HepG2 (cell line): ENCODE results near the gene SAPCD2. TPM values are rescaled to one million over a fixed set of nuclear protein-coding genes. Genes with fewer than 3 reads are reported as not detected.
A peak's percentile ranks its signal among the peaks of the same experiment; 100 is the strongest.

Source experiments
- CBX5 ChIP-seq: sonication (generic); formaldehyde crosslinking; IDR thresholded peaks from 2 replicates; pipeline ENCODE4 v1.4.0; 2020; ENCODE audit warnings: missing genetic modification reagents, borderline replicate concordance
- ELF3 ChIP-seq: IDR thresholded peaks from 2 replicates; pipeline ENCODE4 v1.6.1; 2016; ENCODE audit warnings: missing genetic modification reagents, missing compliant biosample characterization
- HDAC6 ChIP-seq: fragments of 200-600 bp; sonication (generic); IDR thresholded peaks from 2 replicates; pipeline ENCODE4 v1.7.0; 2017; ENCODE audit warnings: mild to moderate bottlenecking, antibody characterized with exemption, low read length, low read depth
- HOXA7 ChIP-seq: sonication (generic); formaldehyde crosslinking; IDR thresholded peaks from 2 replicates; pipeline ENCODE4 v1.8.1; 2022; ENCODE audit warnings: mild to moderate bottlenecking, missing genetic modification reagents, moderate library complexity
- HOXD1 ChIP-seq: sonication (generic); formaldehyde crosslinking; IDR thresholded peaks from 2 replicates; pipeline ENCODE4 v1.5.0; 2020; ENCODE audit warnings: missing genetic modification reagents
- ISL2 ChIP-seq: sonication (generic); formaldehyde crosslinking; IDR thresholded peaks from 2 replicates; pipeline ENCODE4 v1.5.0; 2020; ENCODE audit warnings: missing genetic modification reagents
- MYNN ChIP-seq: sonication (generic); formaldehyde crosslinking; IDR thresholded peaks from 2 replicates; pipeline ENCODE4 v1.4.0; 2020; ENCODE audit warnings: mild to moderate bottlenecking, low read depth, missing genetic modification reagents
- NCOR1 ChIP-seq: fragments of 200-600 bp; sonication (generic); IDR thresholded peaks from 2 replicates; pipeline ENCODE4 v1.7.0; 2017; ENCODE audit warnings: antibody characterized with exemption, low read length, borderline replicate concordance
- SPEN ChIP-seq: sonication (generic); formaldehyde crosslinking; IDR thresholded peaks from 2 replicates; pipeline ENCODE4 v1.5.1; 2020; ENCODE audit warnings: low read depth, mild to moderate bottlenecking, missing genetic modification reagents
- ZFP82 ChIP-seq: sonication (generic); formaldehyde crosslinking; IDR thresholded peaks from 2 replicates; pipeline ENCODE4 v1.5.1; 2020; ENCODE audit warnings: mild to moderate bottlenecking, missing genetic modification reagents, borderline replicate concordance
- ZFY ChIP-seq: sonication (generic); formaldehyde crosslinking; IDR thresholded peaks from 2 replicates; pipeline ENCODE4 v1.4.0; 2020; ENCODE audit warnings: missing genetic modification reagents
- ZKSCAN8 ChIP-seq: IDR thresholded peaks from 2 replicates; pipeline ENCODE4 v1.6.1; 2016; ENCODE audit warnings: borderline replicate concordance, missing genetic modification reagents, missing compliant biosample characterization
- ZNF30 ChIP-seq: sonication (generic); formaldehyde crosslinking; IDR thresholded peaks from 2 replicates; pipeline ENCODE4 v1.5.0; 2020; ENCODE audit warnings: mild to moderate bottlenecking, missing genetic modification reagents
- ZNF501 ChIP-seq: sonication (generic); formaldehyde crosslinking; IDR thresholded peaks from 2 replicates; pipeline ENCODE4 v1.5.1; 2020; ENCODE audit warnings: mild to moderate bottlenecking, moderate library complexity, missing genetic modification reagents
- polyA plus RNA-seq, 8 experiments: library from polyadenylated mRNA; depleted of rRNA in 3 of 8; stranded (reverse) in 7 of 8; unstranded in 1 of 8; fragments of >200 nt; fragmentation: Illumina TruSeq in 4 of 8; extraction: Trizol in 4 of 8; gene quantifications; 2 replicates each; pipeline versions ENCODE4 v1.2.1 to v1.2.3, GENCODE V29; 2011 to 2016; ENCODE audit warnings: low read depth in 4 of 8, missing spikeins in 1 of 8, mixed read lengths in 1 of 8; ENCODE audit not compliant: insufficient read depth in 1 of 8
- total RNA-seq, 5 experiments: library from RNA; depleted of rRNA; stranded (reverse); fragments of >200 nt; fragmentation: Illumina TruSeq; extraction: Trizol; gene quantifications; 2 replicates each; pipeline ENCODE4 v1.2.3, GENCODE V29; 2016; ENCODE audit warnings: low read depth in 1 of 5
- TF ChIP-seq, protein P1 (sequence below): sonication (generic); formaldehyde crosslinking; IDR thresholded peaks from 2 replicates; pipeline ENCODE4 v1.9.0; 2021; ENCODE audit warnings: missing genetic modification reagents, borderline replicate concordance
- TF ChIP-seq, protein P2 (sequence below): sonication (generic); formaldehyde crosslinking; IDR thresholded peaks from 2 replicates; pipeline ENCODE4 v1.8.0; 2022; ENCODE audit warnings: mild to moderate bottlenecking, missing genetic modification reagents; ENCODE audit not compliant: insufficient replicate concordance
- TF ChIP-seq, protein P3 (sequence below), 2 experiments: sonication (generic) in 1 of 2; formaldehyde crosslinking in 1 of 2; IDR thresholded peaks; 2 replicates each; pipeline versions ENCODE4 v1.4.0 to v1.6.1; 2018 to 2020; ENCODE audit warnings: missing genetic modification reagents in 2 of 2, borderline replicate concordance in 1 of 2, low read depth in 1 of 2, mild to moderate bottlenecking in 1 of 2, missing biosample characterization in 1 of 2
- TF ChIP-seq, protein P4 (sequence below): sonication (generic); formaldehyde crosslinking; IDR thresholded peaks from 2 replicates; pipeline ENCODE4 v1.4.0; 2020; ENCODE audit warnings: missing genetic modification reagents, borderline replicate concordance

Gene SAPCD2
- total and polyA plus RNA-seq, 2 of the 13 experiments (the other 11 are each of a cell fraction or from before 2014, with no cell fraction given) = 21.9 to 42.8 TPM

DNA sequence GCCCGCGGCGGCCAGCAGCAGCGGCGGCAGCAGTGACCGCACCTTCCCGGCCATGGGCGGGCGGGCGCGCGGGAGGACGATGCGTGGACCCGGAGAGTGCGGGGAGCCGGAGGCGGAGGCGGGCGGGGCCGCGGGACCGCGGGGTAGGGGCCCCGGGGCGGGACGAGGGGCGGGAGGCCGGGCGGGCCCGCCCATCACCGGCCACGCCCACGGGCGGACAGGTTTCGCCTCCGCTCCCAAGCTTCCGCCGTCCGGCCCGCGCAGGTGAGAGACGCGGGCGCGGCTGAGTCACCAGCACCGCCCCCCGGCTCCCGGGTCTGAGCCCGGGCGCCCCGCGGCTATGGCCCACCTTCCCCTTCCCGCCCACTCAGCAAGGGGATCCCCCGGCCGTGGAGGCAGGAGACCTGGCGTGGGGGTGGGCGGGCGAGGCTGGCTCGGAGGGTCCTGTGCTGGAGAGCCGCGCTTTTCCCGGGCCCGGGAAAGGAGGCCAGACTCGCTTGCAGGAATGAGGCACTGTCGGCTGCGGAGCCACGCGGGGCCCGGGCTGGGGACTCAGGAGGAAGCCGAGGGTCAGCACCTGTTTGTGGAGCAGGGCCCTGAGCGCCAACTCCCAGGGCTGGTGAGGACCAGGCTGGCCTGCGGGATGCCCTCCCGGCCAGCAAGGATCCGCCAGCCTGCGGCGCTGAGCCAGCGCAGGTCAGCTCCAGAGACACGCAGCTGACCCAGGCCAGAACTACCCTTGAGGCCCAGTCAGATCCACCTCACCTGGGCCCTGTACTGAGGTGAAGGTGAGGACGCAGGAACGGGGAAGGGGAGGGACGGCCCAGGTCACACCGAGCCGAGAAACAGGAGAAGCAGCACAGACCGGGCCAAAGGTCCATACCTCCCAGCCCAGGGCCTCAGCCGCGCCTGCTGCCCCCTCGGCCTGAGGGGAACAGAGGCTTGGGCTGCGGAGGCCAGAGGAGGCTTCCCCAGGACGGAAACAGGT is 16.1 kb downstream of the SAPCD2 start, which contains the start of gene ENTPD2 (continued):
- TF ChIP-seq, protein P1, sequence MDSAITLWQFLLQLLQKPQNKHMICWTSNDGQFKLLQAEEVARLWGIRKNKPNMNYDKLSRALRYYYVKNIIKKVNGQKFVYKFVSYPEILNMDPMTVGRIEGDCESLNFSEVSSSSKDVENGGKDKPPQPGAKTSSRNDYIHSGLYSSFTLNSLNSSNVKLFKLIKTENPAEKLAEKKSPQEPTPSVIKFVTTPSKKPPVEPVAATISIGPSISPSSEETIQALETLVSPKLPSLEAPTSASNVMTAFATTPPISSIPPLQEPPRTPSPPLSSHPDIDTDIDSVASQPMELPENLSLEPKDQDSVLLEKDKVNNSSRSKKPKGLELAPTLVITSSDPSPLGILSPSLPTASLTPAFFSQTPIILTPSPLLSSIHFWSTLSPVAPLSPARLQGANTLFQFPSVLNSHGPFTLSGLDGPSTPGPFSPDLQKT = no peak
- TF ChIP-seq ZFP82 (CRISPR knock-in tag) = 0 out of 2 replicates have a peak, but pooled peaks have one; percentile 36
- no peak for TF ChIP-seq ZKSCAN8 (CRISPR knock-in tag)
- TF ChIP-seq, protein P2, sequence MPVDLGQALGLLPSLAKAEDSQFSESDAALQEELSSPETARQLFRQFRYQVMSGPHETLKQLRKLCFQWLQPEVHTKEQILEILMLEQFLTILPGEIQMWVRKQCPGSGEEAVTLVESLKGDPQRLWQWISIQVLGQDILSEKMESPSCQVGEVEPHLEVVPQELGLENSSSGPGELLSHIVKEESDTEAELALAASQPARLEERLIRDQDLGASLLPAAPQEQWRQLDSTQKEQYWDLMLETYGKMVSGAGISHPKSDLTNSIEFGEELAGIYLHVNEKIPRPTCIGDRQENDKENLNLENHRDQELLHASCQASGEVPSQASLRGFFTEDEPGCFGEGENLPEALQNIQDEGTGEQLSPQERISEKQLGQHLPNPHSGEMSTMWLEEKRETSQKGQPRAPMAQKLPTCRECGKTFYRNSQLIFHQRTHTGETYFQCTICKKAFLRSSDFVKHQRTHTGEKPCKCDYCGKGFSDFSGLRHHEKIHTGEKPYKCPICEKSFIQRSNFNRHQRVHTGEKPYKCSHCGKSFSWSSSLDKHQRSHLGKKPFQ = peak; percentile 26
- no peak for TF ChIP-seq MYNN
- TF ChIP-seq CBX5 (CRISPR knock-in tag) = peak; percentile 26; the same call in 1 of the 2 replicates
- TF ChIP-seq HOXD1 = peak; percentile 32; the same call in 1 of the 2 replicates
- TF ChIP-seq, protein P3, sequence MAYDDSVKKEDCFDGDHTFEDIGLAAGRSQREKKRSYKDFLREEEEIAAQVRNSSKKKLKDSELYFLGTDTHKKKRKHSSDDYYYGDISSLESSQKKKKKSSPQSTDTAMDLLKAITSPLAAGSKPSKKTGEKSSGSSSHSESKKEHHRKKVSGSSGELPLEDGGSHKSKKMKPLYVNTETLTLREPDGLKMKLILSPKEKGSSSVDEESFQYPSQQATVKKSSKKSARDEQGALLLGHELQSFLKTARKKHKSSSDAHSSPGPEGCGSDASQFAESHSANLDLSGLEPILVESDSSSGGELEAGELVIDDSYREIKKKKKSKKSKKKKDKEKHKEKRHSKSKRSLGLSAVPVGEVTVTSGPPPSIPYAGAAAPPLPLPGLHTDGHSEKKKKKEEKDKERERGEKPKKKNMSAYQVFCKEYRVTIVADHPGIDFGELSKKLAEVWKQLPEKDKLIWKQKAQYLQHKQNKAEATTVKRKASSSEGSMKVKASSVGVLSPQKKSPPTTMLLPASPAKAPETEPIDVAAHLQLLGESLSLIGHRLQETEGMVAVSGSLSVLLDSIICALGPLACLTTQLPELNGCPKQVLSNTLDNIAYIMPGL (CRISPR knock-in tag; IDR thresholded peaks at IDR 0.05; ENCODE audit: borderline replicate concordance in 1 of 2, low read depth in 1 of 2) = peak; percentile 34 to 41; a peak in 3 of 4 replicates
- peak; percentile 44 for TF ChIP-seq SPEN
- TF ChIP-seq ZFY = peak; percentile 85
- TF ChIP-seq ZNF30 (CRISPR knock-in tag) = peak; percentile 72; the same call in 1 of the 2 replicates
- 0 out of 2 replicates have a peak, but pooled peaks have one; percentile 45 for TF ChIP-seq ISL2 (CRISPR knock-in tag)
- no peak for TF ChIP-seq NCOR1
- no peak for TF ChIP-seq HDAC6
- TF ChIP-seq ZNF501 (CRISPR knock-in tag) = peak; percentile 33; the same call in 1 of the 2 replicates
- TF ChIP-seq, protein P4, sequence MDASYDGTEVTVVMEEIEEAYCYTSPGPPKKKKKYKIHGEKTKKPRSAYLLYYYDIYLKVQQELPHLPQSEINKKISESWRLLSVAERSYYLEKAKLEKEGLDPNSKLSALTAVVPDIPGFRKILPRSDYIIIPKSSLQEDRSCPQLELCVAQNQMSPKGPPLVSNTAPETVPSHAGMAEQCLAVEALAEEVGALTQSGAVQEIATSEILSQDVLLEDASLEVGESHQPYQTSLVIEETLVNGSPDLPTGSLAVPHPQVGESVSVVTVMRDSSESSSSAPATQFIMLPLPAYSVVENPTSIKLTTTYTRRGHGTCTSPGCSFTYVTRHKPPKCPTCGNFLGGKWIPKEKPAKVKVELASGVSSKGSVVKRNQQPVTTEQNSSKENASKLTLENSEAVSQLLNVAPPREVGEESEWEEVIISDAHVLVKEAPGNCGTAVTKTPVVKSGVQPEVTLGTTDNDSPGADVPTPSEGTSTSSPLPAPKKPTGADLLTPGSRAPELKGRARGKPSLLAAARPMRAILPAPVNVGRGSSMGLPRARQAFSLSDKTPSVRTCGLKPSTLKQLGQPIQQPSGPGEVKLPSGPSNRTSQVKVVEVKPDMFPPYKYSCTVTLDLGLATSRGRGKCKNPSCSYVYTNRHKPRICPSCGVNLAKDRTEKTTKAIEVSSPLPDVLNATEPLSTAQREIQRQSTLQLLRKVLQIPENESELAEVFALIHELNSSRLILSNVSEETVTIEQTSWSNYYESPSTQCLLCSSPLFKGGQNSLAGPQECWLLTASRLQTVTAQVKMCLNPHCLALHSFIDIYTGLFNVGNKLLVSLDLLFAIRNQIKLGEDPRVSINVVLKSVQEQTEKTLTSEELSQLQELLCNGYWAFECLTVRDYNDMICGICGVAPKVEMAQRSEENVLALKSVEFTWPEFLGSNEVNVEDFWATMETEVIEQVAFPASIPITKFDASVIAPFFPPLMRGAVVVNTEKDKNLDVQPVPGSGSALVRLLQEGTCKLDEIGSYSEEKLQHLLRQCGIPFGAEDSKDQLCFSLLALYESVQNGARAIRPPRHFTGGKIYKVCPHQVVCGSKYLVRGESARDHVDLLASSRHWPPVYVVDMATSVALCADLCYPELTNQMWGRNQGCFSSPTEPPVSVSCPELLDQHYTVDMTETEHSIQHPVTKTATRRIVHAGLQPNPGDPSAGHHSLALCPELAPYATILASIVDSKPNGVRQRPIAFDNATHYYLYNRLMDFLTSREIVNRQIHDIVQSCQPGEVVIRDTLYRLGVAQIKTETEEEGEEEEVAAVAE (CRISPR knock-in tag) = 0 out of 2 replicates have a peak, but pooled peaks have one; percentile 23
- no peak for TF ChIP-seq HOXA7
- TF ChIP-seq ELF3 (CRISPR knock-in tag) = peak; percentile 32; the same call in 1 of the 2 replicates
